HepG2 (cell line): ENCODE data around the gene DPM2.

ENCODE experiments used
- POLR2AphosphoS5 ChIP-seq: IDR thresholded peaks from 2 replicates; pipeline ENCODE4 v1.6.1; 2012; ENCODE audit warnings: low read depth, low read length
- RAD21 ChIP-seq: fragments of 450-650 bp; formaldehyde crosslinking; IDR thresholded peaks from 2 replicates; pipeline ENCODE4 v1.5.0; 2020; ENCODE audit warnings: mild to moderate bottlenecking
- ZNF331 ChIP-seq: sonication (generic); formaldehyde crosslinking; IDR thresholded peaks from 2 replicates; pipeline ENCODE4 v1.4.0; 2020; ENCODE audit warnings: missing genetic modification reagents
- ZNF431 ChIP-seq: sonication (generic); formaldehyde crosslinking; IDR thresholded peaks from 2 replicates; pipeline ENCODE4 v1.9.0; 2022; ENCODE audit warnings: missing genetic modification reagents, low read depth, mild to moderate bottlenecking, borderline replicate concordance
- TF ChIP-seq, protein P1 (sequence below): sonication (generic); formaldehyde crosslinking; IDR thresholded peaks from 2 replicates; pipeline ENCODE4 v1.5.0; 2020; ENCODE audit warnings: mild to moderate bottlenecking, missing genetic modification reagents, moderate library complexity

DNA sequence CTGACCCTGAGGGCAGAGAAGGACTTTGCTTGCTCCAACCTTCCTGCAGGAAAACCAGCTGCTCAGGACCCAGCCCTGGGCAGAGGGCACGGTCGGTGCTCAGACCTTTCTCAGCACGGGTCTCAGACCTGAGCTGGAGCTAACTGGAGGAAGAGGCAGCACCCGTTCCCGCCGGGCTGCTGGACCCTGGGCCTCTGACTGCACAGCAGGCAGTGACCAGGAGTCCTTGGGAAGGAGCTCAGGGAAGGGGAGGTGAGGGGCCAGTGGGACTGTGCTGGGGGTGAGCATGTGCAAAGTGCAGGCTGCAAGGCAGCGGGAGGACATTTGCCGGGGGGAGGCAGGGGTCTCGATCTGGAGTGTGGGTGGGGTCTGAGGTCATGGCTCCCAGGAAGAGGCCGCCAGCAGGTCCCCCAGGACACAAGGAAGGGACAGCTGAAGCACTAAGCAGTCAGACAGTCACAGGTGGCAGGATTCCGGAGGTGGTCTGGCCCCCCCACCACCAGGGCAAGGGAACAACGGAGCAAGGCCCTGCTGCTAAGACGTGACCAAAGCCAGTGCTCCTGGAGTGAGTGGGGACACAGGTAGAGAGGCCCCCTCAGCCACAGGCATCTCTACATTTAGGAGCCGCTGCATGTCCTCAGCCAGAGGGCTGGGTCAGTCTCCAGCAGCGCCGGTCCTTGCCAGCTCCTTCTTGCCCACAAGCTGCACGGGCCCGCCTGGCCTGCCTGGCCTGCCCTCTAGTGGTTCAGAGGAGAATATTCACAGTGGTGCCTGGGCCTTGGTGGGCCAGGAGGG, 4.8 kb upstream of the DPM2 start:
- TF ChIP-seq ZNF431 (no peak), ZNF331 (no peak), POLR2AphosphoS5 (no peak), RAD21 (peak; percentile 60)
- TF ChIP-seq, protein P1, sequence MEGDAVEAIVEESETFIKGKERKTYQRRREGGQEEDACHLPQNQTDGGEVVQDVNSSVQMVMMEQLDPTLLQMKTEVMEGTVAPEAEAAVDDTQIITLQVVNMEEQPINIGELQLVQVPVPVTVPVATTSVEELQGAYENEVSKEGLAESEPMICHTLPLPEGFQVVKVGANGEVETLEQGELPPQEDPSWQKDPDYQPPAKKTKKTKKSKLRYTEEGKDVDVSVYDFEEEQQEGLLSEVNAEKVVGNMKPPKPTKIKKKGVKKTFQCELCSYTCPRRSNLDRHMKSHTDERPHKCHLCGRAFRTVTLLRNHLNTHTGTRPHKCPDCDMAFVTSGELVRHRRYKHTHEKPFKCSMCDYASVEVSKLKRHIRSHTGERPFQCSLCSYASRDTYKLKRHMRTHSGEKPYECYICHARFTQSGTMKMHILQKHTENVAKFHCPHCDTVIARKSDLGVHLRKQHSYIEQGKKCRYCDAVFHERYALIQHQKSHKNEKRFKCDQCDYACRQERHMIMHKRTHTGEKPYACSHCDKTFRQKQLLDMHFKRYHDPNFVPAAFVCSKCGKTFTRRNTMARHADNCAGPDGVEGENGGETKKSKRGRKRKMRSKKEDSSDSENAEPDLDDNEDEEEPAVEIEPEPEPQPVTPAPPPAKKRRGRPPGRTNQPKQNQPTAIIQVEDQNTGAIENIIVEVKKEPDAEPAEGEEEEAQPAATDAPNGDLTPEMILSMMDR, result peak; percentile 91
